HL-60/S4 treated with retinoic acid at 250 ng/mL for 4 days and 3 days (cell line): ENCODE data around the gene SAMD14.

Experiments used
- in situ Hi-C: fragments of 300-500 bp; cut with MboI; formaldehyde crosslinking; loops from 2 replicates; pipeline ENCODE4 v1.7.0; 2022; ENCODE audit warnings: low sequenced_read_pairs

The SAMD14 gene

DNA sequence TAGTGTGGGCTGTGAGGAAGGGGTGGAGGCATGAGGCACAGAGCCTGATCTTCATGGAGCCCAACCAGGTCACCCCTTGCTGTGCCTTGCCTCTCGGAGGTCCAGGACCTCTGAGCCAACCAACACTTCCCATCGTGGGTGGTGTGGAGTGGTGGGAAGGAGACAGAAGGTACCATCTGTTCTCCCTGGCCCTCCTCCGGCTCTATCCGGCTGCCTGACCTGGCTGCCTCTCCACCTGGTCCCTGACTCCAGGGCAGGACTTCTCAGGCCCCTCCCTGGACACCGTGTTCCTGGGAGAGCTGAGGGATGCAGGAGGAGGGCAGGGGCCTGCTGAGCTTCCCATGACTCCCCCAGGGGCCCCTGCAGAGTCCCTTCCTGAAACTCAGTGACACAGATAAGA lies 31.0 kb downstream of the SAMD14 start:
- in situ Hi-C loops: no loop called here

DNA sequence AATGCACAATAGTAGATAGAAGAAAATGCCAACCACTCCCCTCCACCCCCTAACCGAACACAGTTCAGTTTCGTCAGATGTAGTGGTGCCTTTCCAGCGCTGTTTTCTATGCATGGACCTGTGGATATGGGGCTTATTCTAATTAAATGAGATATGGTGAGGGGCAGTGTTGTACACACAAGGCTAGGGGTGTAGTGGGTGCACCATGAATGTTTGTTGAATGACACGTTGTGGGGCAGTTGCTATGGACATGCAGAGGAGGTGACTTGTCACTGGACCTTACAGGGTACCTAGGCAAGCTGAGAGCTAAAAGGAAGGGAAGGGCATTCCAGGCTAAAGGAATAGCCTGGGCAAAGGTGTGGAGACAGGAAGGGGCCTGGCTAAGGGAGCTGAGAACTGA lies 31.4 kb downstream of the SAMD14 start:
- in situ Hi-C loops: no loop called here

DNA sequence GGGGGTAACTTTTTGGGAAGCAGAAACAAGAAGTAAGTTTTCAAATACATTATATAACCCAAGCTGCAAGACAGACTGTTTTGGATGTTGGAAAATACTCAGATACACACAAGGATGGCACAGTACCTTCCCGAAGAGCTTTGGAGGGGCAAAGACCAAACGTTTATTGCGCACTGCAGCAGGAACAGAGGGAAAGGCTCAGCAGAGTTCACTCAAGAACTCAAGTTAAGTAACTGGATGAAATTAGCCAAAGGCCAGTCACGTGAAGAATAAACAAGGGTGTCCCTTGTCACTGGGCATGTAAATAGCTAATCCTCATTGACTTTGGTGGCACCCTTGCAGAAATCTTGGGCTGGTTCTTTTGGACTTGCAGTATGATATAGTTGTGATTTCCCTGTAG lies 32.0 kb downstream of the SAMD14 start:
- in situ Hi-C loops: no loop called here

DNA sequence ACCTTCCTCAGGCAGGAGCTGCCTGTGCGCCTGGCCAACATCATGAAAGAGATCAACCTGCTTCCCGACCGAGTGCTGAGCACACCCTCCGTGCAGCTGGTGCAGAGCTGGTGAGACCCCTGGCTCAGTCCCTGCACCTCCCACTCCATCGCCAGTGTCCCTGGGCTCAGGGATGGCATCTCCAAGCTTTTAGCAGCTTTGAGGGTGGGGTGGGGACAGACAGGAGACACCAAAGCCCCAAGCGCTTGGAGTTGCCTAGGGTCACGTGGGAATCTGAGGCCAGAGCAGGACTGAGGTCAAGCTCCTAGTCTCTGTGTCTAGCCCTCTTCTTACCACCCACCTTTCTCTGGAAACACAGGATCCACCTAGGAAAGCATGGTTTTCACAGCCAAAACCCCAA lies 32.5 kb downstream of the SAMD14 start:
- in situ Hi-C loops: no loop called here

DNA sequence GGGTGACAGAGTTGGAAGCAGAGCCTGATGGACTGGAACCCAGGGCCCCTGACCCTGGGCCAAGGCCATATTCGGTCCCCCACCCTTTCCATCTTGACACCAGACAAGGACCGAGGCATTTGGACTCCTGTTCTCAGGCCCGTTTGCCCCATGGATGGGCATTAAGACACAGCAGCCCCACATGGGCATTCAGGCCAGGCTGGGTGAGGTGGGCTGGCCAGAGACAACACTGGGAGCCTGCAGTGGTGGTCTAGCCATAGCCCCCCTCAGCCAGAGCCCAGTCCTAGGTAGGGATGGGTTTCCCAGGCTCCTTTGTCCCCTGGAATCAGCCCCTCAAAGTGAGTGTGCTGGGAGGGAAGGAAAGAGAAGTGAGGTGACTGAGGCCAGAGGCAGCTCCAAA lies 33.2 kb downstream of the SAMD14 start:
- in situ Hi-C loops: no loop called here

DNA sequence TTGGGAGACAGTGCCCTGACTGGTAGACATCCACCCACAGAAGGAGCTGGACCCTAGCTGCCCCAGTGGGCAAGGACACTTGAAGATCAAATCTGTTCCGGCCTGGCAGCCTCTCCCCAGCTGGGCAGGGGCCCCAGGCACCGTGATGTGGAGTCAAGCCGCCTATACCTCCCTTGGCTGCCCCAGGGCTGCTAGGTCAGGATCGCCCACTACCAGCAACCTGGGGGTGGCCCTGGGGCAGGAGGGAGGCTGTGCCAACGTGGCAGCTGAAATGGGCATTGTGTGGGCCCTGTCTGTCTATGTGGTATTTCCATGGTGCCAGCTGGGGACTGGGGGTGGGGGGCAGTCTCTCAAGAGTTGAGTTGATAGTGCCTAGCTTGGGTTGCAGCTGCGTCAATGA lies 33.9 kb downstream of the SAMD14 start:
- in situ Hi-C loops: no loop called here

DNA sequence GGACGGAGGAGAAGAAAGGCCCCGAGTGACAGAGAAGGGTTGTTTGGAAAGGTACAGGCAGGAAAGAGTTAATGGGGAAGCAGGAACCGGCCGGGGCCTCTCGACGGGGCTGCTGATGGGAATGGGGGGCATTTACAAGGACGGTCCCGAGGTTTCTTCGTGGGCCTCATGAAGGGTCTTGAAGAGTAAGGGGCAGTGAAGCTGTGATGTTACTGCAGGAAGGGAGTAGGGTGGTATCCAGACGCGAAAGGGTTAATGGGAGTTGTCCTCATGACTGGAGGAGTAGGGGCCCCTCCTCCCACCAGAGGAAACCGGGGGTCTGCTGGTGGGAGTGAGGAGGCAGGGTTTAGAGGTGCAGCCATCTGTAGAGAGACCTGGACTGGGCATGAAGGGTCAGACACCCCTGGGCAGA lies 34.3 kb downstream of the SAMD14 start:
- in situ Hi-C loops: no loop called here

DNA sequence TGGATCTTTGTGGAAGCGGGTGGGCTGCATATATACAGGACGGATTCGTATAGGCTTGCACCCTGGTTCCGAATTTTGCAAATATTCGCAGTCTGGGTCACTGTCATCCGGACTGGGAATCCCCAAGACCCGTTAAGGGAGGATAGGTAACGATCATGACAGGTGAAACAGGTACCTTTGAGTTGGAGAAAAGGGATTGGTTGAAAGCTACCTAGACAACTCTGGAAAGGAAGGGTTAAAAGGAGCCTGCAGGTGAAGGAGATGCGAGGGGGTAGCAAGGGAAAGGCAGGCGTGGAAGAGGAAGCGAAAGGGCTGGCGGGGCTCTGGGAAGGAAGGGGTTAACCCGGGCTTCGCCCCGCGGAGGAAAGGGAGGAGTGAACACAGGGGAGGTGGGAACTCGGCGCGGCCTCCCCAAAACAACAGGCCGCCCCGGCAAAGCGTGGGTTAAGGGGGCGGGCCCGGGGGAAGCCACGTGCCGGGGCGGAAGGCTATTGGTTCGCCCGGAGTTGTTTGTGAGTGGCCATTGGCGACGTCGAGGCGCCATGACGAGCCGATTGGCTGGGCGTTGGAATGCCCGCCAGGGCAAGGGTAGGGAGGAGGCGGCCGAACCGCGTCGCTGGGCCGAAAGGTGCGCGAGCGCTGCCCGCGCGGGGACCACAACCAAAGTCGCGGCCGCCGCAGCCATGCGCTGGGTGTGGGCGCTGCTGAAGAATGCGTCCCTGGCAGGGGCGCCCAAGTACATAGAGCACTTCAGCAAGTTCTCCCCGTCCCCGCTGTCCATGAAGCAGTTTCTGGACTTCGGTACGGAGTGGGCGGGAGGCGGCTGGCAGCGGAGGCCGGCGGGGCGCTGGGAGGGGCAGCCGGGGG lies 35.0 kb downstream of the SAMD14 start, which contains the start of gene PDK2:
Gene PDK2 (plus strand): TSS at position 599 of the 867 bp plus-strand sequence. CDS start 85 bp downstream, at position 684.
- in situ Hi-C loops: no loop called here

DNA sequence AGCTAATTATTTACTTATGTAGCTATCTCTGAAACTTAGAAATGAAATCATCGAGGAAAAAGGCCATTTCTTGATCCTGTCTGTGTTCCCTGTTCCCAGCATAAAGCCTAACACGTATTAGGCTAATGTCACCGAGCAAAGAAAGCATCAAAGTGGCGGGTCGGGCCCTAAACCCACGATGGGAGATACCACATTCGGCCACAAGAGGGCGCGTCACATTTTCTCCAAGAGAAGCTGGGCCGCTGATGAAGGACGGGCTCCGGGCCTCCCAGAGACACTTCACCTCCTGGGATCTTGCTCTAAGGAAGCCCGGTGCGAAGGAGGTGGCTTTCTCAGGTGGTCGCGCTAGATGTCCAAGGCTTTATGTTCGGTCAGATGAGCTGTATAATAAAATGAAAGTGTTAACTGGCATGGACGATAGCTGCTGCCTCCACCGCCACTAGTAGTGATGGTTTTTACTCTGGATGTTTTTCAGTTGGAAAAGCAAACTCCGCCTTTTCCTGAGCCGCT lies 35.7 kb downstream of the SAMD14 start:
- in situ Hi-C loops: no loop called here

DNA sequence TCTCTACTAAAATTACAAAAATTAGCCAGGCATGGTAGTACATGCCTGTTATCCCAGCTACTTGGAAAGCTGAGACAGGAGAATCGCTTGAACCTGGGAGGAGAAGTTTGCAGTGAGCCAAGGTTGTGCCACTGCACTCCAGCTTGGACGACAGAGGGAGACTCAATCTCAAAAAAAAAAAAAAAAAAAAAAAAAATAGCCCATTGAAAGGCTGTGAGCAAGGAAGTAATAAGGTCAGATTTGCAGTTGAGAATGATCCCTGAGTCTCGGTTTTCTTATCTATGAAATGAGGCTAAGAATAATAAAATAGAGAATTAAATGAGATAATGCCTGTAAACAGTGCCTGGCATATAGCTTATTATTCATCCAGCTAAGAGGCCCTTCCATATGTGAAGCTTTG lies 36.2 kb downstream of the SAMD14 start:
- in situ Hi-C loops: no loop called here

DNA sequence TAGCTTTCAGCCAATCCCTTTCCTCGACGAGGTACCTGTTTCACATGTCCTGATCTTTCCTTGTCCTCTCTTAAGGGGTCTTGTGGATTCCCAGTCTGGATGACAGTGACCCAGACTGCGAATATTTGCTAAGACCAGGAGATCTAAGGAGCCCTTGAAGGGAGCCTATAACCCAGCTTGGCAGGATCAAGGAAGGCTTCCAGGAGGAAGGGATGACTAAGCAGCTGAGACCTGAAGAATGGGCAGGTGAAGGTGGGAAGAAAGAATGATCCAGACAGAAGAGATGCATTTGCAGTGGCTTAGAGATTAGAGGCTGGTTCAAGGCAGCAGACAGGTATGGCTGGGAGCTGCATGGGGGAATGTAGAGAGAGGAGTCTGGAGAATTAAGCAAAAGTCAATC lies 36.7 kb downstream of the SAMD14 start:
- in situ Hi-C loops: no loop called here

DNA sequence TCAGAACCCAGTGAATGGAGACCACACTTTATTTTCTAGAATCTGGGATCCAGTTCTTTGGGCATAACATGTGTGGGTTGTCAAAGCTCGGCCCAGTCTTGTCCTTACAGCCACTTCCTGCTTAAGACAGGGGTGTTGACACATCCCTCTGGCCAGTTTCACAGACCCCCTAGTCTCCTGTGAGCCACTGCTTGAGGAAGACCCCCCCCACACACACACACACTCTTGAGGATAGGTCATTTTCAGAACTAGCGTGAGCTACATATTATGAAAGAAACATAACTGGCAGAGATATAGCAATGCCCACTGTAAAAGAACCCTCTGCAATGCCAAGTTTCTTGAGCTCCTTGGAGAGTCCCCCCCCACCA lies 38.1 kb downstream of the SAMD14 start:
- in situ Hi-C loops: no loop called here

DNA sequence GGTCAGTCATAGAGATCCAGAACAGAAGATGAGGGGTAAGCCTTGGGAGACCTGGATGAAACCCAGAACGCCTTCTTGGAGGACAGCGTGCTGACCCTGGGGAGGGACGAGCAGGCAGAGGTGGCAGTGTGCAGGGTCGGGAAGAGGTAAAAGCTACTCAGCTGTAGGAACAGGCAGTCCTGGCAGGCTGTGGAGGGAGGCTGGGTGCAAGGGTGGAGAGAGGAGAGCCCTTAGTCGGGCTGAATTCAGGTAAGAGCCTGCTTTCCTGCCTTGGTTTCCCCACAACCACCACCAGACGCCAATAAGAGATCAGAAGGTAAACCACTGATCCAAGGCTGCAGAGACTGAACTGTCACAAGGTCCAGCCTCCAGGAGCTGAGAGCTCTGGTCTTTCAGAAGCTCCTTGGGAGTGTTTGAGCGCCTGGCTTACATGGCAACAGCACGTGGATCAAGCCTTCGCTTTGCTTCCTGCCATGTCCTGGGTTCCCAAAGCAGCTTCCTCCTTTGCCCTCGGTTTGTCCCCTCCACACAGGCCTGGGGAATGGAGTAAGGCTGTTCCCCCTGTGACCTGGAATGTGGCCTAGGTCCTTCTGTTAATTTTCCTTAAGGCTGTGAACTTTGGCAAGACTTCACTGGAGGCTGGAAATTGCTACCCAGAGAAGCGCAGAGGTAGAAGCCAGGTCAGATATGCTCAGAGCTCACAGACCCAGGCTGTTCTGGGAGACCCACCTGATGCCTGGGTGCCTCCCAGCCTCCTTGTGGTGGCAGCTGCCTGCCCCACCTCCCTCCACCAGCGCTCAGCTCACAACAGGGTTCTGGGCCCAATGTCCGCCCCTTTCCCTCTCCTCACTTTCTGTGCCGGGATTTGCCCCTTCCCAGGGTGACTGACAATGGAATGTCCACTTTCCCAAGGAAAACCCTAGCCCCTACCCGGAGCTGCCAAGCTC lies 38.7 kb downstream of the SAMD14 start:
- in situ Hi-C loops: no loop called here

DNA sequence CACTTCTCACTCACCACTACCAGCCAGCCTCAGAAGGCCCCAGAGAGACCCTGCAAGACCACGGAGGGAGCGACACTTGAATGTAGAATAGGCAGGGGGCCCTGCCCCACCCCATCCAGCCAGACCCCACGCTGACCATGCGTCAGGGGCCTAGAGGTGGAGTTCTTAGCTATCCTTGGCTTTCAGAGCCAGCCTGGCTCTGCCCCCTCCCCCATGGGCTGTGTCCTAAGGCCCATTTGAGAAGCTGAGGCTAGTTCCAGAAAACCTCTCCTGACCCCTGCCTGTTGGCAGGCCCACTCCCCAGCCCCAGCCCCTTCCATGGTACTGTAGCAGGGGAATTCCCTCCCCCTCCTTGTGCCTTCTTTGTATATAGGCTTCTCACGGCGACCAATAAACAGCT lies 39.9 kb downstream of the SAMD14 start:
- in situ Hi-C loops: no loop called here

DNA sequence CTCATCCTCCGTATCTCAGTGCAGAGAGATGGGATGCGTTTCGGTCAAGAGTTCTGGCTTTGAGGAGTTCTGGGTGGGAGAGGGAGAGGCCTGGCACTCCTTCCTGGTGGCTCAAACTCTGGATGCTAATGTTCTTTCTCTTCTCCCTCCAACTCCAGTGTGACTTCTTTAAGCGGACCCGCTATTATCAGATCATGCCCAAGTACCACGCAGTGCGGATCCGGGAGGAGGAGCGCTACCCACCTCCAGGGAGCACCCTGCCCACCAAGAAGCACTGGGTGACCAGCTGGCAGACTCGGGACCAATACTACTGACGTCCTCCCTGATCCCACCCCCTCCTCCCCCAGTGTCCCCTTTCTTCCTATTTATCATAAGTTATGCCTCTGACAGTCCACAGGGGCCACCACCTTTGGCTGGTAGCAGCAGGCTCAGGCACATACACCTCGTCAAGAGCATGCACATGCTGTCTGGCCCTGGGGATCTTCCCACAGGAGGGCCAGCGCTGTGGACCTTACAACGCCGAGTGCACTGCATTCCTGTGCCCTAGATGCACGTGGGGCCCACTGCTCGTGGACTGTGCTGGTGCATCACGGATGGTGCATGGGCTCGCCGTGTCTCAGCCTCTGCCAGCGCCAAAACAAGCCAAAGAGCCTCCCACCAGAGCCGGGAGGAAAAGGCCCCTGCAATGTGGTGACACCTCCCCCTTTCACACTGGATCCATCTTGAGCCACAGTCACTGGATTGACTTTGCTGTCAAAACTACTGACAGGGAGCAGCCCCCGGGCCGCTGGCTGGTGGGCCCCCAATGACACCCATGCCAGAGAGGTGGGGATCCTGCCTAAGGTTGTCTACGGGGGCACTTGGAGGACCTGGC lies 40.8 kb downstream of the SAMD14 start:
- in situ Hi-C loops: loop anchor here (10.0 kb wide), 1 partner anchor 54 kb away; no protein-coding TSS in a partner anchor

DNA sequence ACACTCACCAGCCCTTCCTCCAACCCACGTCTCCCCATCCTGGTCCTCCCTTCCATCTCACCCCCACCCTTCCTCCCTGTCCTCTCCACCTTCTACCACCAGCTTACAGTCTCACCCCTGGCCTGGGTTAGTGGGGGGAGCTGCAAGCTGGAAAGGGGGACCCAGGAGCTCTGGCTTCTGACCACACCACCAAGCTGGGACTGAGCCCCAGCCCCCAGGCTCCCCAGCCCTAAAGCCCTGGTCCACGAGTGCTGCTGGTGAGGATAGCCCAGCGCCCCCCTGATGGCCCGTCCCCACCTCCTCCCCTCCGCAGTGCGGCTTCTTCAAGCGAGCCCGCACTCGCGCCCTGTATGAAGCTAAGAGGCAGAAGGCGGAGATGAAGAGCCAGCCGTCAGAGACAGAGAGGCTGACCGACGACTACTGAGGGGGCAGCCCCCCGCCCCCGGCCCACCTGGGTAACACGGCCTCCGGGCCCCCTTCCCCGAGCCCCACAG lies 42.0 kb downstream of the SAMD14 start:
- in situ Hi-C loops: loop anchor here (10.0 kb wide), 1 partner anchor 53 kb away; no protein-coding TSS in a partner anchor

DNA sequence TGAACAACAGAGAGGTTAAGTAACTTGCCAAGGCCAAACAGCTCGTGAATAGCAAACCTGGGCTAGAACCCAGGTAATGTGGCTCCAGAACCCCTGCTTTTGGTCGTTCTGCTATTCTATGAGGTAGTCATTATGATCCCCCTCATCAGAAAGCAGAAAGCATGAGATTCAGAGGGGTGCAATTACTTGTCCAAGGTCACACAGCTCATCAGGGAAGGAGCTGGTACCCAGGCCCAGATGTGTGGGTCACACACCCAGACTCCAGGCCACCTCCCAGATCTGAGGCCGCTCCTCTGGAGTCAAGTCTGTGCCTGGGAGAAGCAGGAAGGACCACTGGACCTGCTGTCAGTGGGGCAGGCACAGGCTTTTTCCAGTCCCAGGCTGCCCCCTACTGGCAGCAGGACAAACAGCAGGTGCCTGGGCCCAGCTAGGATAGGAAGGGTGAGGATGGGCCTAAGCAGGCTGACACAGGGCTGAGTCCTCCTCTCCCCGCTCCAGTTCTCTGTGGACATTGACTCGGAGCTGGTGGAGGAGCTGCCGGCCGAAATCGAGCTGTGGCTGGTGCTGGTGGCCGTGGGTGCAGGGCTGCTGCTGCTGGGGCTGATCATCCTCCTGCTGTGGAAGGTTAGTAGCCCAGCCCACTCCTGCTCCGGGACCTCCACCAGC lies 42.6 kb downstream of the SAMD14 start:
- in situ Hi-C loops: loop anchor here (10.0 kb wide), 1 partner anchor 53 kb away; no protein-coding TSS in a partner anchor

DNA sequence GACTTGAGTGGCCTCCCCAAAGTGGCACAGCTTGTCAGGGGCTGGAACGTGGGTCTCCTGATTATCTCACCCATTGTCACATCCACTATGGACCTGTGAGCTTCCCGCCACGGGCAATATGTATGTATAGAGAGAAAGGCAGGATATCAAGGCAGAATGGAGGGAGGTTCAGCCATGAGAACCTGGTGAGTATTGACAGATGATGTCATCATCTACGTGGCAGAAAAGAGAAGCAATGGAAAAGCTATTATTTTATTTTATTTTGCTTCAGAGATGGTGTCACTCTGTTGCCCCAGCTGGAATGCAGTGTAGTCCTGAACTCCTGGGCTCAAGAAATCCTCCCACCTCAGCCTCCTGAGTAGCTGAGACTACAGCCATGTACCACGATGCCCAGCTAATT lies 48.2 kb downstream of the SAMD14 start:
- in situ Hi-C loops: loop anchor here (10.0 kb wide), 1 partner anchor 47 kb away; no protein-coding TSS in a partner anchor

DNA sequence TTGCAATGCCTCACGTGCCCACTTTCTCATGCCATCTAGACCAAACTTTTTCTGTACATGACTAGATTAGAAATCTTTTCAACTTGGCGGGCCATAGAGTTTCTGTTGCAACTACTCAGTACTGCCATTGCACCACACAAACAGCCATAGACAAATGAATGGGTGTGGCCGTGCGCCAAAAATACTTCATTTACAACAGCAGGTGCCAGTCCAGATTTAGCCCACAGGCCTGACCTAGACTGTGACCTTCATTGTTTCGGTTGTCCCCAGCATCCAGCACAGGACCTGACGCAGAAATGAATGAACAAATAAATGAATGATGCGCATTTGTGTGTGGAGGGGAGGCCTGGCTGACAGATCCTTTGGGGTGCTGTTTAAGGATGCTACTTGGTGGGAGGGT lies 49.1 kb downstream of the SAMD14 start:
- in situ Hi-C loops: loop anchor here (10.0 kb wide), 1 partner anchor 46 kb away; no protein-coding TSS in a partner anchor
